ENCODE data around the gene PRKG1. TPM values are rescaled to one million over a fixed set of nuclear protein-coding genes. Genes with fewer than 3 reads are reported as not detected.
A peak's percentile ranks its signal among the peaks of the same experiment; 100 is the strongest.

Gene PRKG1
- total RNA-seq, 1 experiment from 2014 or later = 7.4 TPM

DNA sequence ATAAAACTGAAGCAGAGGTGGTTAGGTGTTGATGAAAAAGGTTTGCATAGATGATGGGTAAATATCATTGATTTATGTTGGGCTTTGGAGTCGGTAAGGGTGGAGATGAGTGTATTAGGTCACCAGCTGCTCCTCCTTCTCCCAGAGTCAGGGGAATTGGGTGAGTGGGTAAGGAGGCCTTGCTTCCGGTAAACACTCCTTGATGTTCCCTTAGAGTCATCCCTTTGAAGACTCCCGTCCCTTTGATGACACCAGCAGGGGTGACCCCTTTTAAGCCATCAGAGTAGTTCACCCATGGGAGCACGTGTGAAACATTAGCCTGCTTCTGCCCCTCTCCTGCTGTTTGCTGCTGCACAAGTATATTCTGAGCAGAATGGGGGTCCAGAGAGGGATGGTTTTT is 1147.6 kb downstream of the PRKG1 start:
- POLR2A ChIA-PET (ENCODE audit: unreplicated experiment) = interaction anchor here (0.6 kb wide), 1 partner anchor 323 kb away, joined by 5 read pairs; no protein-coding TSS in a partner anchor

DNA sequence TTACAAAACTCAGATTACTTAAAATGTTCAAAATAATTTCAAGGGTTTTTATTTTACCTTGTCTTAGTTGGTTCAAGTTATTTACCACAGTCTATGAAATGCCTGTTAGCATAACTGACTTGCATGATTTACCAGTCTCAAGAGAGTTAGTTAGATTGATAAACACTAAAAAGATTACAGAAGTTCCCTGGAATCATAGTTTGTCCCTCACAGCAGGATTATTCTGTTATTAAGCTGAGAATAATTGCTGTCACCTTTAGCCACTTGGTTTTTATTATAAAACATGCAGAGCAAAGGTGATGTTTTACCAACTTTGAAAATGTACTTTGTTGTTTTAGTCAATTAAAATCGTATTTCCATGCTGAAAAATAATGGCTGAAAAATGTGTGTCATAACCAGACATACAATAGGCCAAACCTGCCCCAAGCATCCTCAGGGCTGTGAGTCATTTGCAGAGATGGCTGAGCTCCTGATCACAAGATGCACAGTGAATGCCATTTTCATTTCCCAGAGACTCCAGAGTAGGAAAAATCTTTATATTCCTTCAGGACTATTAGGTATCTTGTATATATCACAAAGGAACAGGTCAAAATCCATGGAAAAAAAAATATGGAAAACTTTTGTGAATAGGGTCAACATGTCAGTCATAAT is 1152.0 kb downstream of the PRKG1 start:
- no peak for TF ChIP-seq EZH2 (IDR thresholded peaks at IDR 0.05; ENCODE audit: low read length, unreplicated experiment)
- TF ChIP-seq, protein P1, sequence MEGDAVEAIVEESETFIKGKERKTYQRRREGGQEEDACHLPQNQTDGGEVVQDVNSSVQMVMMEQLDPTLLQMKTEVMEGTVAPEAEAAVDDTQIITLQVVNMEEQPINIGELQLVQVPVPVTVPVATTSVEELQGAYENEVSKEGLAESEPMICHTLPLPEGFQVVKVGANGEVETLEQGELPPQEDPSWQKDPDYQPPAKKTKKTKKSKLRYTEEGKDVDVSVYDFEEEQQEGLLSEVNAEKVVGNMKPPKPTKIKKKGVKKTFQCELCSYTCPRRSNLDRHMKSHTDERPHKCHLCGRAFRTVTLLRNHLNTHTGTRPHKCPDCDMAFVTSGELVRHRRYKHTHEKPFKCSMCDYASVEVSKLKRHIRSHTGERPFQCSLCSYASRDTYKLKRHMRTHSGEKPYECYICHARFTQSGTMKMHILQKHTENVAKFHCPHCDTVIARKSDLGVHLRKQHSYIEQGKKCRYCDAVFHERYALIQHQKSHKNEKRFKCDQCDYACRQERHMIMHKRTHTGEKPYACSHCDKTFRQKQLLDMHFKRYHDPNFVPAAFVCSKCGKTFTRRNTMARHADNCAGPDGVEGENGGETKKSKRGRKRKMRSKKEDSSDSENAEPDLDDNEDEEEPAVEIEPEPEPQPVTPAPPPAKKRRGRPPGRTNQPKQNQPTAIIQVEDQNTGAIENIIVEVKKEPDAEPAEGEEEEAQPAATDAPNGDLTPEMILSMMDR (conservative IDR thresholded peaks at IDR 0.05; ENCODE audit: low read depth, low read length) = no peak
- peak; percentile 83 for DNase-seq
- Histone ChIP-seq H3K9ac (ENCODE audit: low read length) (no peak overlapping the region), H3K27ac (ENCODE audit: low read length) (0 out of 2 replicates have a peak overlapping the region, but pooled peaks have one; percentile 0), H3K27me3 (ENCODE audit: low read length) (no peaks in the 10 kb centered on the region), H3K4me1 (ENCODE audit: insufficient read depth, low read length) (peaks cover 25% of the 10 kb centered on the region), H4K20me1 (ENCODE audit: low read length) (no peaks in the 10 kb centered on the region), H3K9me3 (ENCODE audit: low read length) (no peaks in the 10 kb centered on the region), H2AFZ (ENCODE audit: low read length) (peak overlapping the region; percentile 18; the same call in 1 of the 2 replicates), H3K4me2 (ENCODE audit: low read length) (0 out of 2 replicates have a peak overlapping the region, but pooled peaks have one; percentile 1), H3K4me3 (ENCODE audit: low read length) (no peak overlapping the region), H3K79me2 (ENCODE audit: low read length) (no peaks in the 10 kb centered on the region), H3F3A (ENCODE audit: low read length, unreplicated experiment) (no peaks in the 10 kb centered on the region), H3K9me2 (replicated peaks; ENCODE audit: low read length) (no peaks in the 10 kb centered on the region), H3K36me3 (ENCODE audit: low read depth, low read length) (no peaks in the 10 kb centered on the region)
- CTCF ChIA-PET = no interaction called here
- no TSS peak for BruUV-seq (replicated peaks)
- POLR2A ChIA-PET (ENCODE audit: unreplicated experiment) = no interaction called here
- intact Hi-C loops (cut with micrococcal nuclease) = no loop called here
- ATAC-seq = peak; percentile 89

More for the DNA sequence above, 1147.6 kb downstream of the PRKG1 start:
- Histone ChIP-seq H3K27me3 (ENCODE audit: low read length) (no peaks in the 10 kb centered on the region), H3K4me2 (ENCODE audit: low read length) (no peak overlapping the region), H3K4me3 (ENCODE audit: low read length) (no peak overlapping the region), H3K9me2 (replicated peaks; ENCODE audit: low read length) (no peaks in the 10 kb centered on the region), H3K36me3 (ENCODE audit: low read depth, low read length) (no peaks in the 10 kb centered on the region), H3K27ac (ENCODE audit: low read length) (no peak overlapping the region), H4K20me1 (ENCODE audit: low read length) (no peaks in the 10 kb centered on the region), H3K9ac (ENCODE audit: low read length) (no peak overlapping the region), H2AFZ (ENCODE audit: low read length) (no peak overlapping the region), H3K4me1 (ENCODE audit: insufficient read depth, low read length) (peaks cover 16% of the 10 kb centered on the region), H3K9me3 (ENCODE audit: low read length) (no peaks in the 10 kb centered on the region), H3F3A (ENCODE audit: low read length, unreplicated experiment) (no peaks in the 10 kb centered on the region), H3K79me2 (ENCODE audit: low read length) (no peaks in the 10 kb centered on the region)
- no TSS peak for BruUV-seq (replicated peaks)
- CTCF ChIA-PET = no interaction called here
- ATAC-seq = no peak
- intact Hi-C loops (cut with micrococcal nuclease) = no loop called here
- TF ChIP-seq, protein P1 (conservative IDR thresholded peaks at IDR 0.05; ENCODE audit: low read depth, low read length) = no peak
- TF ChIP-seq EZH2 (IDR thresholded peaks at IDR 0.05; ENCODE audit: low read length, unreplicated experiment) = no peak
- no peak for TF ChIP-seq EZH2phosphoT487 (IDR thresholded peaks at IDR 0.05; ENCODE audit: borderline replicate concordance, low read length)
- no peak for DNase-seq

DNA sequence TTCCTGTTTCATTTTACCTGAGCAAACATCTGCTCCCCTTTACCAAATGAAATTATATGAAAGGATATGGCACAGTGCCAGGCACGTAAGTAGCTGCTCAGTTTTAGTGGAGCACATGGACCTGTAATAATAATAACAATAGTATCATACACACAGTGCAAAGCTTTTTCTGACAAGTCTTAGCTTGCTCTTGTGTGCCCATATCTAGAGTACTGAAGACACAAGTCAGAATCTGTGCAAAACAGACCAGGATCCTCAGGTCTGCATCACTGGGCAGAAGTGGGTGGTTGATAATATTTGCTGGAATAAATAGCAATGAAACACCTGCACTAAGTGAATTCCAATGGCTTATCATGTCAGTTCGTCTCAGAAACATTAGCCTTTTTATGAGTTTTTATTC is 1154.3 kb downstream of the PRKG1 start:
- Histone ChIP-seq H3K79me2 (ENCODE audit: low read length) (no peaks in the 10 kb centered on the region), H3F3A (ENCODE audit: low read length, unreplicated experiment) (no peaks in the 10 kb centered on the region), H2AFZ (ENCODE audit: low read length) (no peak overlapping the region), H3K4me3 (ENCODE audit: low read length) (no peak overlapping the region), H3K4me2 (ENCODE audit: low read length) (no peak overlapping the region), H4K20me1 (ENCODE audit: low read length) (no peaks in the 10 kb centered on the region), H3K36me3 (ENCODE audit: low read depth, low read length) (no peaks in the 10 kb centered on the region), H3K27me3 (ENCODE audit: low read length) (no peaks in the 10 kb centered on the region), H3K9ac (ENCODE audit: low read length) (no peak overlapping the region), H3K27ac (ENCODE audit: low read length) (no peak overlapping the region), H3K9me3 (ENCODE audit: low read length) (no peaks in the 10 kb centered on the region), H3K9me2 (replicated peaks; ENCODE audit: low read length) (no peaks in the 10 kb centered on the region), H3K4me1 (ENCODE audit: insufficient read depth, low read length) (peaks cover 34% of the 10 kb centered on the region)
- ATAC-seq = no peak
- ChIA-PET CTCF (no interaction called here), POLR2A (ENCODE audit: unreplicated experiment) (interaction anchor here (0.5 kb wide), 1 partner anchor 1067 kb away, joined by 3 read pairs; no protein-coding TSS in a partner anchor)
- no peak for TF ChIP-seq EZH2phosphoT487 (IDR thresholded peaks at IDR 0.05; ENCODE audit: borderline replicate concordance, low read length)
- TF ChIP-seq EZH2 (IDR thresholded peaks at IDR 0.05; ENCODE audit: low read length, unreplicated experiment) = no peak
- TF ChIP-seq, protein P1 (conservative IDR thresholded peaks at IDR 0.05; ENCODE audit: low read depth, low read length) = no peak
- intact Hi-C loops (cut with micrococcal nuclease) = no loop called here
- DNase-seq = no peak
- BruUV-seq (replicated peaks) = no TSS peak
